ENCODE data around the gene EPHB3.

The EPHB3 gene

DNA sequence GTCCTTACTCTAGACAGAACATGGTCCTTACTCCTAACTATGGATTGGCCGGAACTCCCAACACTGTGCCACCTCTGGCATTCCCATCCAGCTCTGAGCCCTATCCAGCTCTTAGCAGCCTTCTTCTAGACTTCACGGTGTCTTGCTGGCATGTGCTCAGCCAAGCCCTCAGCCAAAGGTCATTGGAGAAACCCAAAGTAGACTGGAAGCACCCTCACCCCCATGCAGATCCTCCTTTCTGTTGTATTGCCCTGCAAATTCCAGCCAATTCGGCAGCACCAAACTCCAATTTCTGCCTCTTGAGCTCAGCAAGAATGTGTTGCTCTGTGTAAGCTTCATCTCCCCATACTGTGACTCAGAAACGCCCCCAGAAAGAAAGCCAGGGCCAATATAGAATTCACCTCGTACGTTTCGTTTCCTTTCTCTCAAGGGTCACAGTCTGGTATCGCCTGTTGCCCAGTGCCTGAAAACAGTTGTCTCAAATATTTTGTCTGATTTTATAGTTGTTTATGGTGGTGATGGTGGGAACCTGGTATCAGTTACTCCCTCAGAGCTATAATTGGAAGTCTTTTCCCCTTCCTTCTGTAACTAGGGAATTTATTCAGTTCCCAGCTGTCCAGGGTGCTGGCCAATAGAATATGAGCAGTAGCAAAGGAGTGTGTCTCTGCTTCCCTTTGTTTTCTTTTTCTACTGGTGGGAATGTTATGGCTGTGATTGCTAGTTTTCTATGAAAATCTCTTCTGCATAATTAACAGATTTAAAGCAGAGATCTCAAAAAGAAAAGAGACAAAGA, 28.4 kb upstream of the EPHB3 start:
- H3K79me2 ChIP-seq (ENCODE audit: insufficient read depth, low read length), result no peaks in the 10 kb centered on the region
- H3K9ac ChIP-seq (ENCODE audit: low read length), result no peak overlapping the region
- H3K27me3 ChIP-seq (ENCODE audit: insufficient read depth, low read length), result no peaks in the 10 kb centered on the region; the same call in 1 of the 2 replicates
- H3K9me2 ChIP-seq (ENCODE audit: low read depth, low read length), result no peaks in the 10 kb centered on the region
- H3K4me2 ChIP-seq (ENCODE audit: low read length), result no peak overlapping the region
- no peaks in the 10 kb centered on the region for H3K36me3 ChIP-seq (ENCODE audit: insufficient read depth, low read length)
- no peak overlapping the region for H3K27ac ChIP-seq (ENCODE audit: low read depth, low read length, poor library complexity, severe bottlenecking)
- H2AFZ ChIP-seq (ENCODE audit: low read length), result no peak overlapping the region
- no peaks in the 10 kb centered on the region for H3K9me3 ChIP-seq (ENCODE audit: low read length)
- no peak overlapping the region for H3K4me3 ChIP-seq (ENCODE audit: low read depth, low read length, poor library complexity, severe bottlenecking)
- TF ChIP-seq CTCF (IDR thresholded peaks at IDR 0.05; ENCODE audit: low read length), result no peak
- TF ChIP-seq EZH2 (IDR thresholded peaks at IDR 0.05; ENCODE audit: borderline replicate concordance, low read length), result no peak
- H4K20me1 ChIP-seq (ENCODE audit: insufficient read depth, low read length), result no peaks in the 10 kb centered on the region
- H3K4me1 ChIP-seq (ENCODE audit: insufficient read depth, low read length, severe bottlenecking), result no peaks in the 10 kb centered on the region
- H3F3A ChIP-seq (ENCODE audit: insufficient read depth, low read length), result no peaks in the 10 kb centered on the region

DNA sequence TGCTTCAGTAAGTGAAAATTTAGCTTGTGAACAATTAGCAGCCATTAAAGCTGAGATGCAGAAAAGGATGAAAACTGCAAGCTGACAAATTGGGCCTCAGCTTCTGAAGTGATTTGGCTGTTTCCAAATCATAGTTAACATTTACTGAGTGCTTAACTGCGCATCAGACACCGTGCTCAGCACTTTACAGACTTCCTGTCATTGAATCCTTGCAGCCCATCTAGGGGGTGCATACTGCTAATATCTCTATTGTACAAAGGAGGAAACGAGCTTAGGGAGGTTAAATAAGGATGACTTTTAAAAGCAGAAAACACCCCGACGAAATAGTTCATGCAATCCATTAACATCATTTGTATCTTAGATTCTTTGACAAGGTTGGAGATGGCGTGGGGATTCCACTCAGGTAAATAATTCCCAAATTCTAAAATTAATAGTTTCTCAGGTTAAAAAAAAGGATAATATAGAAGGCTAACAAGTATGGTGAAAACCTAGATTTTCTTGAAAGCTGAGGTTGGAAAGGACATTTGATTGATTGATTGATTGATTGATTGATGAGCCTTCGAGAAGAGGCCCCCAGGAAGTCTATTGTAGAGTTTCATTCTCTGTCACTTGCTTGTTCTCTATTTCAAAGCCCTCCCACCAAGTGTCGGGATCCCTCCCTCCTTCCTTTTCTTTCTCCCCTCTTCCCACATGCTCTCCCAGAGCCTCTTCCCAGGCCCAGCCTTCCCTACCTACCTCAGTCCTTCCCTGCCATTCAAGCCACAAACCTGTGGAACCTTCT, 23.5 kb upstream of the EPHB3 start:
- no peaks in the 10 kb centered on the region for H3K79me2 ChIP-seq (ENCODE audit: insufficient read depth, low read length)
- no peaks in the 10 kb centered on the region for H3K36me3 ChIP-seq (ENCODE audit: insufficient read depth, low read length)
- H3K4me2 ChIP-seq (ENCODE audit: low read length), result no peak overlapping the region
- no peaks in the 10 kb centered on the region for H4K20me1 ChIP-seq (ENCODE audit: insufficient read depth, low read length)
- H3K4me3 ChIP-seq (ENCODE audit: low read depth, low read length, poor library complexity, severe bottlenecking), result no peak overlapping the region
- TF ChIP-seq CTCF (IDR thresholded peaks at IDR 0.05; ENCODE audit: low read length) (no peak), EZH2 (IDR thresholded peaks at IDR 0.05; ENCODE audit: borderline replicate concordance, low read length) (no peak)
- no peak overlapping the region for H3K27ac ChIP-seq (ENCODE audit: low read depth, low read length, poor library complexity, severe bottlenecking)
- H3K4me1 ChIP-seq (ENCODE audit: insufficient read depth, low read length, severe bottlenecking), result no peaks in the 10 kb centered on the region
- no peak overlapping the region for H3K9ac ChIP-seq (ENCODE audit: low read length)
- H3K9me3 ChIP-seq (ENCODE audit: low read length), result no peaks in the 10 kb centered on the region
- H3K27me3 ChIP-seq (ENCODE audit: insufficient read depth, low read length), result no peaks in the 10 kb centered on the region; the same call in 1 of the 2 replicates
- H2AFZ ChIP-seq (ENCODE audit: low read length), result no peak overlapping the region
- no peaks in the 10 kb centered on the region for H3K9me2 ChIP-seq (ENCODE audit: low read depth, low read length)
- no peaks in the 10 kb centered on the region for H3F3A ChIP-seq (ENCODE audit: insufficient read depth, low read length)

DNA sequence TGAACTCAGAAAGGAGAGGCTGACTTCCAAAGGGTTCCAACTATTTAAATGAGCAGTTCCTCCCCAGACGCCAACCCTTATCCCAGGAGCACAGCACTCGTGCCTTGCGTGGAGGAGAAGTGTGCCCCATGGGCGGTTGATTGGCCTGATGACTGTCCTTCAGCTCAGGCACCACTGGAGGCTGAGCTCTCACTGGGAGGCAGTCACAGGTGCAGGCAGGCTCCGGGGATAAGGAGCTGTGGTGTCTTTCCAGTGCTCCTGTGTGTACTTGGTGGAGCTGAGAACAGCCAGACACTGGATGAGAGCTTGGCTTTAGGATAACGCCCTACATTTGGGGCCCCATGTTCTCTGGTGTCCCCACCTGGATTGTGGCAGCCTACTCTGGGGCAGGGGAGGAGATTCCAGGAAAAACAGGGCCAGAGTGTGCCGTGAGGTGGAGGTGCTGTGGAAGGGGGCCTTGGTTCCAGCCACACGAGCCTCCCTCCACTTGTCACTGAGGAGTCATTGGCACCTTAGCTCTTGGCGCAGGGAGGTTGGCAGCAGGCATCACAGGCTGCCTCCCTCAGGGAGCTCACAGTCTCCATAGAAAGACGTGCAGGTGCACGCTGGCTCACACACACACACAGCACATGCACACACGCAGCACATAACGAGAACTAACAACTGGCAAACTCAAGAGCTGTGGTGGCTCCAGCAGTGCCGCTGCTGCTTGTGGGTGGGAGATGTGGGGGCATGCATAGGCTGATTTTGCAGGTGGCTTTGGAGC, 22.7 kb upstream of the EPHB3 start:
- Histone ChIP-seq H3K4me3 (ENCODE audit: low read depth, low read length, poor library complexity, severe bottlenecking) (no peak overlapping the region), H3K9me2 (ENCODE audit: low read depth, low read length) (no peaks in the 10 kb centered on the region), H3K4me1 (ENCODE audit: insufficient read depth, low read length, severe bottlenecking) (no peaks in the 10 kb centered on the region), H3K27ac (ENCODE audit: low read depth, low read length, poor library complexity, severe bottlenecking) (no peak overlapping the region), H4K20me1 (ENCODE audit: insufficient read depth, low read length) (no peaks in the 10 kb centered on the region), H3K27me3 (ENCODE audit: insufficient read depth, low read length) (no peaks in the 10 kb centered on the region; the same call in 1 of the 2 replicates), H3K9me3 (ENCODE audit: low read length) (no peaks in the 10 kb centered on the region), H3K79me2 (ENCODE audit: insufficient read depth, low read length) (no peaks in the 10 kb centered on the region), H3K4me2 (ENCODE audit: low read length) (no peak overlapping the region), H2AFZ (ENCODE audit: low read length) (no peak overlapping the region), H3F3A (ENCODE audit: insufficient read depth, low read length) (no peaks in the 10 kb centered on the region), H3K9ac (ENCODE audit: low read length) (no peak overlapping the region), H3K36me3 (ENCODE audit: insufficient read depth, low read length) (no peaks in the 10 kb centered on the region)
- TF ChIP-seq CTCF (IDR thresholded peaks at IDR 0.05; ENCODE audit: low read length) (no peak), EZH2 (IDR thresholded peaks at IDR 0.05; ENCODE audit: borderline replicate concordance, low read length) (no peak)

Data from OCI-LY1 (cell line).